Activated naive CD8-positive, alpha-beta T cell treated with anti-CD3 and anti-CD28 coated beads, Interleukin-2, amount 10 ng/mL, durations not matched to agents 7 days and 5 days (primary cell): ENCODE data around the gene UBE2I. TPM values are rescaled to one million over a fixed set of nuclear protein-coding genes. Genes with fewer than 3 reads are reported as not detected.
"Not testable (repeated sequence)": the region's sequence is repeated elsewhere in the genome, so short reads cannot be mapped to it uniquely, and the experiment has no call there.

Experiments
- ATAC-seq: fragments of 150-1000 bp; cut with Tn5 transposase; one replicate; pipeline ENCODE4 v1.10.0; 2021; ENCODE audit warnings: low read depth, moderate library complexity
- POLR2A ChIA-PET: fragments of 350-600 bp; sonication (Branson Sonifier 250); formaldehyde crosslinking; loops from one replicate; lab custom pipeline; 2021; ENCODE audit warnings: antibody characterized with exemption; lab: Charles Lee
- DNase-seq: peaks from one replicate; pipeline ENCODE4 v3.0.0; 2021
- H3K27ac Mint-ChIP-seq: one replicate; pipeline ENCODE4 v1.8.0; 2022; ENCODE audit warnings: mild to moderate bottlenecking, mixed read lengths
- H3K27me3 Mint-ChIP-seq: one replicate; pipeline ENCODE4 v1.8.0; 2022; ENCODE audit warnings: mild to moderate bottlenecking, moderate library complexity, mixed read lengths
- H3K36me3 Mint-ChIP-seq: one replicate; pipeline ENCODE4 v1.8.0; 2021; ENCODE audit warnings: mild to moderate bottlenecking, mixed read lengths
- H3K4me1 Mint-ChIP-seq: one replicate; pipeline ENCODE4 v1.8.0; 2021; ENCODE audit warnings: mixed read lengths
- H3K4me3 Mint-ChIP-seq: one replicate; pipeline ENCODE4 v1.8.0; 2022; ENCODE audit warnings: mild to moderate bottlenecking, moderate library complexity, mixed read lengths
- H3K9me3 Mint-ChIP-seq: one replicate; pipeline ENCODE4 v1.8.0; 2021; ENCODE audit warnings: mixed read lengths
- total RNA-seq, 2 experiments: library from RNA; stranded (reverse); gene quantifications; one replicate each; pipeline ENCODE4 v1.2.3, GENCODE V29; 2021

The UBE2I gene
- total RNA-seq, 2 experiments from 2014 or later: 211 to 232 TPM

DNA sequence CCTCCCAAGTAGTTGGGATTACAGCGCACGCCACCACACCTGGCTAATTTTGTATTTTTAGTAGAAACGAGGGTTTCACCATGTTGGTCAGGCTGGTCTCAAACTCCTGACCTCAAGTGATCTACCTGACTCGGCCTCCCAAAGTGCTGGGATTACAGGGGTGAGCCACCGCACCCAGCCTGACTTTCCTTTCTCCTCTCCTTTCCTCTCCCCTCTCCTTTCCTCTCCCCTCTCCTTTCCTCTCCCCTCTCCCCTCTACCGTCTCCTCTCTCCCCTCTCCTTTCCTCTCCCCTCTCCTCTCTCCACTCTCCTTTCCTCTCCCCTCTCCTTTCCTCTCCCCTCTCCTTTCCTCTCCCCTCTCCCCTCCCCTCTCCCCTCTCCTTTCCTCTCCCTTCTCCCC is 17.2 kb upstream of the UBE2I start:
- H3K36me3 Mint-ChIP-seq, H3K27ac Mint-ChIP-seq, H3K4me3 Mint-ChIP-seq, H3K4me1 Mint-ChIP-seq, ATAC-seq, DNase-seq, H3K9me3 Mint-ChIP-seq: not testable (repeated sequence)
- POLR2A ChIA-PET: interaction anchor here (0.6 kb wide), 1 partner anchor 440 kb away, joined by 3 read pairs; no protein-coding TSS in a partner anchor
- peaks cover 42% of the 10 kb centered on the region for H3K27me3 Mint-ChIP-seq

DNA sequence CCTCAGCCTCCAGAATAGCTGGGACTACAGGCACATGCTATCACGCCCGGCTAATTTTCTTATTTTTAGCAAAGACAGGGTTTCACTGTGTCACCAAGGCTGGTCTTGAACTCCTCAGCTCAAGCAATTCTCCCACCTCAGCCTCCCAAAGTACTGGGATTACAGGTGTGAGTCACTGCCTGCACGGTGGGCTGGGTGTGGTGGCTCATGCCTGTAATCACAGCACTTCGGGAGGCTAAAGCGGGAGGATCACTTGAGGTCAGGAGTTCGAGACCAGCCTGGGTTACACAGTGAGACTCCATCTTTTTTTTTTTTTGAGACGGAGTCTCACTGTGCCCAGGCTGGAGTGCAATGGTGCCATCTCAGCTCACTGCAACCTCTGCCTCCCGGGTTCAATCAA is 16.6 kb upstream of the UBE2I start:
- H3K4me1 Mint-ChIP-seq, H3K36me3 Mint-ChIP-seq, H3K9me3 Mint-ChIP-seq, ATAC-seq, H3K27ac Mint-ChIP-seq, H3K4me3 Mint-ChIP-seq, POLR2A ChIA-PET, DNase-seq: not testable (repeated sequence)
- peaks cover 42% of the 10 kb centered on the region for H3K27me3 Mint-ChIP-seq

DNA sequence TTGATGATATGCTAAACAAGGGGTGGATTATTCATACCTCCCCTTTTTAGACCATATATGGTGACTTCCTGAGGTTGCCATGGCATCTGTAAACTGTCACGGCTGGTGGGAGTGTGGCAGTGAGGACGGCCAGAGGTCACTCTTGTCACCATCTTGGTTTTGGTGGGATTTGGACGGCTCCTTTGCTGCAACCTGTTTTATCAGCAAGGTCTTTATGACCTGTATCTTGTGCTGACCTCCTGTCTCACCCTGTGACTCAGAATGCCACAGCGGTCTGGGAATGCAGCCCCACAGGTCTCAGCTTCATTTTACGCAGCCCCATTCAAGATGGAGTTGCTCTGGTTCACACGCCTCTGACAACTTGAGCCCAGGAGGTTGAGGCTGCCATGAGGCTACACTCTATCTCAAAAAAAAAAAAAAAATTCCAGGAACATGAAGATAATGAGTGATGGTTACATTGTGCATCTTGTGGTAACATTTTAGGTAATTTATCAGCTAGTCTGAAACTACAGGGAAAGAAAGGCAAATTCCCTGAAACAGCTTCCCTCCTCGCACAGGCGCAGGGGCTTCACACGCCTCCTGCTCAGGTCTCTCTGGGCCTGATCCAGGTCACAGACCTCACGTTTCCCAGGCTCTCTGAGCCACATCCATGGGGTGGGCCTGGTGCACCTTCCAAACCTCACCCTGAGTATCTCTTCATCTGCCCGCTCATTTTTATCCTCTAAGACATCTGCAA is 15.3 kb upstream of the UBE2I start:
- no peak for DNase-seq
- Mint-ChIP-seq H3K4me1 (peaks cover 5% of the 10 kb centered on the region), H3K4me3 (no peak overlapping the region), H3K9me3 (no peaks in the 10 kb centered on the region), H3K36me3 (no peaks in the 10 kb centered on the region), H3K27me3 (peaks cover 38% of the 10 kb centered on the region), H3K27ac (no peak overlapping the region)
- no peak for ATAC-seq
- POLR2A ChIA-PET: no interaction called here

GRCh38 chr16:1295465-1295864 is 14.0 kb upstream of the UBE2I start:
- ATAC-seq: no peak
- DNase-seq: no peak
- POLR2A ChIA-PET: interaction anchor here (0.7 kb wide), 1 partner anchor 405 kb away, joined by 5 read pairs; no protein-coding TSS in a partner anchor
- no peaks in the 10 kb centered on the region for H3K36me3 Mint-ChIP-seq
- no peak overlapping the region for H3K4me3 Mint-ChIP-seq
- H3K27ac Mint-ChIP-seq: no peak overlapping the region
- H3K27me3 Mint-ChIP-seq: peaks cover 25% of the 10 kb centered on the region
- no peaks in the 10 kb centered on the region for H3K9me3 Mint-ChIP-seq
- H3K4me1 Mint-ChIP-seq: peaks cover 5% of the 10 kb centered on the region

- H3K36me3 Mint-ChIP-seq: not testable (repeated sequence)
Measured at GRCh38 chr16:1296688-1297017, 12.8 kb upstream of the UBE2I start.

GRCh38 chr16:1297018-1297696 is 12.3 kb upstream of the UBE2I start:
- H3K9me3 Mint-ChIP-seq: no peaks in the 10 kb centered on the region
- H3K36me3 Mint-ChIP-seq: no peaks in the 10 kb centered on the region
- POLR2A ChIA-PET: no interaction called here
- H3K4me3 Mint-ChIP-seq: no peak overlapping the region
- peaks cover 11% of the 10 kb centered on the region for H3K27me3 Mint-ChIP-seq
- DNase-seq (no peak), ATAC-seq (no peak)
- H3K4me1 Mint-ChIP-seq: peaks cover 8% of the 10 kb centered on the region
- no peak overlapping the region for H3K27ac Mint-ChIP-seq

More at GRCh38 chr16:1296688-1297017, 12.8 kb upstream of the UBE2I start:
- H3K9me3 Mint-ChIP-seq, H3K4me3 Mint-ChIP-seq, ATAC-seq, H3K4me1 Mint-ChIP-seq, H3K27ac Mint-ChIP-seq, DNase-seq, POLR2A ChIA-PET: not testable (repeated sequence)
- H3K27me3 Mint-ChIP-seq: peaks cover 17% of the 10 kb centered on the region

DNA sequence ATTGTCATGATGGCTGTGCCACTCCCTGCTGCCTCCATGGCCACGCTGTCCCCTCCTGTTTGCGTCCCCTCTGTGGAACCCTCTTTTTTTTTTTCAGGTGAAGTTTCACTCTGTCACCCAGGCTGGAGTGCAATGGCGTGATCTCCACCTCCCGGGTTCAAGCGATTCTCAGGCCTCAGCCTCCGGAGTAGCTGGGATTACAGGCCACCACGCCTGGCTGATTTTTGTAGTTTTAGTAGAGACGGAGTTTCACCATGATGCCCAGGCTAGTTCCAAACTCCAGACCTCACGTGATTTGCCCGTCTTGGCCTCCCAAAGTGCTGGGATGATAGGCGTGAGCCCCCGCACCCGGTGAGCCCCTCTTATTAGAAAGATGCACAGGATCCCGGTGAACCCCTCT is 11.0 kb upstream of the UBE2I start:
- H3K27me3 Mint-ChIP-seq: peaks cover 7% of the 10 kb centered on the region
- no peak overlapping the region for H3K27ac Mint-ChIP-seq
- H3K36me3 Mint-ChIP-seq: no peaks in the 10 kb centered on the region
- POLR2A ChIA-PET: no interaction called here
- H3K4me1 Mint-ChIP-seq: peaks cover 9% of the 10 kb centered on the region
- DNase-seq (no peak), ATAC-seq (no peak)
- H3K9me3 Mint-ChIP-seq: no peaks in the 10 kb centered on the region
- H3K4me3 Mint-ChIP-seq: no peak overlapping the region

GRCh38 chr16:1299012-1299867 is 10.2 kb upstream of the UBE2I start:
- DNase-seq (no peak), ATAC-seq (no peak)
- Mint-ChIP-seq H3K27ac (no peak overlapping the region), H3K36me3 (no peaks in the 10 kb centered on the region), H3K9me3 (no peaks in the 10 kb centered on the region), H3K4me1 (peaks cover 16% of the 10 kb centered on the region), H3K27me3 (peaks cover 6% of the 10 kb centered on the region), H3K4me3 (no peak overlapping the region)
- POLR2A ChIA-PET: no interaction called here

- Mint-ChIP-seq H3K27me3 (peaks cover 6% of the 10 kb centered on the region), H3K27ac (no peak overlapping the region), H3K4me1 (peaks cover 20% of the 10 kb centered on the region), H3K4me3 (no peak overlapping the region), H3K36me3 (no peaks in the 10 kb centered on the region), H3K9me3 (no peaks in the 10 kb centered on the region)
- POLR2A ChIA-PET: no interaction called here
- DNase-seq (no peak), ATAC-seq (no peak)
Measured at GRCh38 chr16:1299868-1300203, 9.6 kb upstream of the UBE2I start.

- H3K9me3 Mint-ChIP-seq: no peaks in the 10 kb centered on the region
- peak overlapping the region; percentile 35 for H3K4me3 Mint-ChIP-seq
- peak; percentile 71 for ATAC-seq
- H3K27ac Mint-ChIP-seq: no peak overlapping the region
- H3K27me3 Mint-ChIP-seq: peaks cover 6% of the 10 kb centered on the region
- POLR2A ChIA-PET: interaction anchor here (1.0 kb wide), 1 partner anchor 41 kb away, joined by 3 read pairs; no protein-coding TSS in a partner anchor
- DNase-seq: peak; percentile 90
- H3K36me3 Mint-ChIP-seq: no peaks in the 10 kb centered on the region
- peaks cover 22% of the 10 kb centered on the region for H3K4me1 Mint-ChIP-seq
Measured at GRCh38 chr16:1300664-1301476, 8.6 kb upstream of the UBE2I start.

GRCh38 chr16:1301562-1301961 is 7.9 kb upstream of the UBE2I start:
- DNase-seq (no peak), ATAC-seq (no peak)
- Mint-ChIP-seq H3K4me3 (peak overlapping the region; percentile 35), H3K27ac (peak overlapping the region; percentile 42), H3K4me1 (peaks cover 28% of the 10 kb centered on the region), H3K27me3 (peaks cover 5% of the 10 kb centered on the region), H3K36me3 (no peaks in the 10 kb centered on the region), H3K9me3 (no peaks in the 10 kb centered on the region)
- POLR2A ChIA-PET: interaction anchor here (1.0 kb wide), 1 partner anchor 41 kb away, joined by 3 read pairs; no protein-coding TSS in a partner anchor

DNA sequence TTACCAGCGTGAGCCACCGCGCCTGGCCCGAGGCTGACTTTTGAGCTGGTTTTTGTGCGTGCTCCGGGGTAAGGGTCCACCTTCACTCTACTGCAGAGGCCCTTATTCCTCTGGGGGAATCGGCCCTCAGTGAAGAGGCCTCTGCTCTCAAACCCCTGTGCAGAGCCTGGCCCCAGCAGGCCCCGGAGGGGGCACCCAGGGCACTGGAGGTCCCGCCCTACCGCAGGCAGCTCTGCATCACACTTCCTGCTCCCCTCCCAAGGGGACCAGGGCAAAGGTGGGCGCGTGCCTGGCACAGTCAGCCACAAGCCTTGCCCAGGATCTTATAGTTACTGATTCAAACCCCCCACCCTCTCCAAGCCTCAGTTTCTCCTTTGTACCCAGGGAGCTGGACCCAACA is 3.6 kb upstream of the UBE2I start:
- peaks cover 35% of the 10 kb centered on the region for H3K4me1 Mint-ChIP-seq
- no peaks in the 10 kb centered on the region for H3K27me3 Mint-ChIP-seq
- no peaks in the 10 kb centered on the region for H3K9me3 Mint-ChIP-seq
- H3K36me3 Mint-ChIP-seq: peaks cover 8% of the 10 kb centered on the region
- ATAC-seq (no peak), DNase-seq (no peak)
- POLR2A ChIA-PET: interaction anchor here (1.2 kb wide), 1 partner anchor 306 kb away, joined by 3 read pairs; the partner anchor contains the start of gene IFT140
- peak overlapping the region; percentile 73 for H3K27ac Mint-ChIP-seq
- peak overlapping the region; percentile 30 for H3K4me3 Mint-ChIP-seq
